ENCODE measurements around the gene HMX3.

Gene HMX3

DNA sequence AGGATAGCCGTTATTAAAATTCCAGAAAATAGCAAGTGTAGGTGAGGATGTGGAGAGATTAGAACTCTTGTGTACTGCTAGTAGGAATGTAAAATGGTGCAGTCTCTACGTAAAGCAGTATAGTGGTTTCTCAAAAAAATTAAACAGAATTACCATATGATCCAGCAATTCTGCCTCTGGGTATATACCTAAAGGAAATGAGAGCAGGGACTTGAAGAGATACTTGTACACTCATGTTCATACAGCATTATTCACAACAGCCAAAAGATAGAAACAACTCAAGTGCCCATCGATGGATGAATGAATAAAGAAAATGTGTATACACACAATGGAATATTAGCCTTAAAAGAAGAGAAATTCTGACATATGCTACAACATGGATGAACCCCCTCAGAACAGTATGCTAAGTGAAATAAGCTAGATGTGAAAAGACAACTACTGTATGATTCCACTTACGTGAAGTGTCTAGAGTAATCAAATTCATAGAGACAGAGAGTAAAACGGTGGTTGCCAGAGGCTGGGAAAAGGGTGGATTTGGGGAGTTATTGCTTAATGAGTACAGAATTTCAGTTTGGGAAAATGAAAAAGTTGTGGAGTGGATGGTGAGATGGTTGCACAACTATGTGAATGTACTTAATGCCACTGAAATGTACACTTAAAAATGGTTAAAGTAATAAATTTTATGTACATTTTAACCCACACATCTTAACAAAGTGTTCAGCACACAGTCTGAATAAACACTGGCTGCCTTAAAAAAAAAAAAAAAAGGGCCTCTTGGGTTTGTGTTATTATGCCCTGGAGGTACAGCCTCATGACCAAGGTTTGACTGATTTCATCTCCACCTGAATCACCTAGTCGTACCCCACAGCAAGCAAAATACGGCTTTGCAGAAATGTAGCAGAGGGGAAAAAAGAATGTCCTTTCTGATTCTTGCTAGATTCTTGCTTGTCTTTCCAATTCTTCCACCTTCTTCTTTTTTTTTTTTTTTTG lies 44.6 kb downstream of the HMX3 start:
- DNase-seq = no peak

DNA sequence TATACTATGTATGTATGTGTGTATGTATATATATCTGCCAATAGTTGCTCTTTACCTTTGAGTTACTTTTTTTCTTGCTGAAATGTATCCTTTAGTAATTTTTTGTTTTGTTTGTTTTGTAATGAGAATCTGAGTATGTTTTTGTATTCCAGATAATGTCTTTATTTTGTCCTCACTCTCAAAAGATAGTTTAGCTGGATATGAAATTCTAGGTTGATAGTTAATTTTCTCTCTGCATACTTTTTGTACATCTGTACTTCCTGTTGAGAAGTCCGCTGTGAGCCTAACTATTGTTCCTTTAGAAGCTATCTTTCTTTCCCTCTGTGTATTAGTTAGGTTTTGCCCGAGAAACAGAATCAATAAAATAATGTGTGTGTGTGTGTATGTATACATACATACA lies 48.0 kb downstream of the HMX3 start:
- no peak for DNase-seq

DNA sequence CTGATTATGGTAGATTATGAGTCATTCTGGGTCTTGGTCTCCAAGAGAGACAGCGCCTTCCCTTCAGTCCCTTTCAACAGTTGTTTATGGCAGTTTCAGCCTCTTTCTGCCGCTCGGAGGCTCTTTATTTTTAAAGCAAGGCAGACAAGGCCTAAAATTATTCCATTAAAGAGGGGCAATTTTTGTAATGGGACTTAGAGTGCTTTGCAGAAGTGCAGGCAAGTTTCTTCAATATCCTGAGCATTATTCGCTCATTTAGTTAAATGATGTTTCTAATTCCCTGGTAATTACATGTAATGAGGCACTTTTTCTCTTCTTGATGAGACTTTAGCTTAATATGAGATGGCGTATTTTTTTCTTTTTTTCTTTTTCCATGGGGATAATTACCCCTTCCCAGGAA lies 52.0 kb downstream of the HMX3 start:
- DNase-seq = no peak
